Thyroid gland (tissue), 4 donors: ENCODE results near the gene UBE2Q2. TPM values are rescaled to one million over a fixed set of nuclear protein-coding genes. Genes with fewer than 3 reads are reported as not detected.
"Not testable (repeated sequence)": the region's sequence is repeated elsewhere in the genome, so short reads cannot be mapped to it uniquely, and the experiment has no call there.

Source experiments
- DNase-seq, 2 donors: peaks; one replicate each; pipeline ENCODE4 v3.0.0-alpha.2; 2019
- H3K27ac ChIP-seq, 3 donors: fragments of 200-600 bp; sonication (generic); 1 replicate in 2 of 3; 2 replicates in 1 of 3; pipeline ENCODE4 v1.5.1; 2016 to 2019; ENCODE audit warnings: mild to moderate bottlenecking in 1 of 3, moderate library complexity in 1 of 3
- H3K27me3 ChIP-seq: fragments of 200-600 bp; sonication (generic); one replicate; pipeline ENCODE4 v1.5.1; 2019
- H3K36me3 ChIP-seq, 2 donors: fragments of 200-600 bp; sonication (generic); one replicate each; pipeline ENCODE4 v1.5.1; 2016 to 2019
- H3K4me1 ChIP-seq, 2 donors: fragments of 200-600 bp; sonication (generic); one replicate each; pipeline ENCODE4 v1.5.1; 2017 to 2019
- H3K4me3 ChIP-seq, 3 donors: fragments of 200-600 bp; sonication (generic); replicated peaks in 1 of 3; 1 replicate in 2 of 3; 2 replicates in 1 of 3; pipeline ENCODE4 v1.5.1; 2016; ENCODE audit warnings: mild to moderate bottlenecking in 1 of 3
- H3K9me3 ChIP-seq: fragments of 200-600 bp; sonication (generic); one replicate; pipeline ENCODE4 v1.5.1; 2017
- CTCF ChIP-seq, 6 experiments: fragments of 200-600 bp in 3 of 6; fragments of 450-650 bp in 3 of 6; sonication (generic) in 3 of 6; IDR thresholded peaks; one replicate each; pipeline ENCODE4 v1.5.1; 2016 to 2019; ENCODE audit warnings: antibody characterized with exemption in 6 of 6, mild to moderate bottlenecking in 2 of 6, inconsistent platforms in 1 of 6, moderate library complexity in 1 of 6
- POLR2A ChIP-seq, 2 donors: fragments of 450-650 bp; IDR thresholded peaks; one replicate each; pipeline ENCODE4 v1.6.1; 2017; ENCODE audit warnings: antibody characterized with exemption in 2 of 2, mild to moderate bottlenecking in 2 of 2, moderate library complexity in 1 of 2
- WGBS, 2 donors: methylation state at CpG; one replicate each; pipeline ENCODE4 v1.1.5; 2017; 5-methylcytosine and 5-hydroxymethylcytosine counted together
- intact Hi-C: fragments of 100-400 bp; cut with DNase I; formaldehyde crosslinking; loops from one replicate; pipeline ENCODE4 v1.15.1; 2023
- total RNA-seq, 4 donors: library from RNA; depleted of rRNA; stranded (reverse); fragments of >200 nt; gene quantifications; one replicate each; pipeline ENCODE4 v1.2.3, GENCODE V29; 2016

UBE2Q2 gene
- 10 to 100 TPM; 35.8 to 52.3 (median 44.9) TPM for total RNA-seq

DNA sequence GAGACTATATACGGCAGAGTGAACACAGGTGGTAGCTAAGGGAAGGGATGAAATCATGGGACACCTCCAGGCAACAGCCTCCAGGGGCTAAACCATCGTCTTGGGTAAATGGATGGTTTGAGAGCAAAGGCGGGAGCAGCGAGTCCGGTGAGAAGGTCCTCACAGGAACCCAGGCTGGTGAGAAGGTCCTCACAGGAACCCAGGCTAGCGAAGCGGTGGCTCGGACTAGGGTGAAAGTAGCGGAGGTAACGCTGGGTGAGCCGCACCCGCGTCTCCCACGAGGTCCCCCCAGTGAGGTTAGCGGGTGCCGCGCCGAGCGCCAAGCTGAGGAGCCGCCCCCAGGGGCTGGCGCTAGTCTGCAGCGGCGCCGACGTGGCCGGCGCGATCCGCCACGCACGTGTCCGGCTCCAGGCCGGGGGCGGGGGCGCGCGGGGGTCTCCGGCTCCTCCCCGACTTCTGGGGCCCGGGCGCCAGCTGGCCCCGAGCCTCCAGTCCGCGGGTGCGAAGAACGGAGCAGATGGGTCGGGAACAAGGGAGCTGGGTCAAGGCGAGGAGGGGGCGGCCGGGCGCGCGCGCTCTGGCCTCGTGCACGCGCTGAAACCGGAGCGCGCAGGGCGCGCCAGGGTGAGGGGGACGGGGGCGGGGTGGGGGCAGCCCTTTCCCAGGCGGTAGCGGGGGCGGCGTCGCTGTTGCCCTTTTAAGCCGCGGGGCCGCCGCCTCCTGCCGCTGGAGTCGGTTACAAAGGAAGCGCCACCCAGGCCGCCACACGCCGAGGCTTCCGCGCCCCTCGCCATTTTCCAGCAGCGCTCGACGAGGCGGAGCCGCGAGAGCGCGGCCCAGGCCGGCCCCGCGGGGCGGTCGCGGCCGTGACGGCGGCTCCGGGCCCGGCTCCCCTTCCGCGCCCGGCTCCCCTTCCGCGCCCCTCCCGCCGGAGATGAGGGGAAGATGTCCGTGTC, at the start of gene UBE2Q2:
TSS of gene UBE2Q2 (plus strand) at position 726 of the 956 bp plus-strand sequence. CDS start at position 946, 220 bp downstream.
- H3K4me1 ChIP-seq, result peaks cover 14 to 22% of the 10 kb centered on the region in 2 donors
- H3K9me3 ChIP-seq, result no peaks in the 10 kb centered on the region
- peak within 1 kb of the TSS; percentile 81 to 94 (median 87) for H3K27ac ChIP-seq
- 2 to 7% methylated on average over 8 to 27 of the region's 109 CpGs for WGBS, 2 donors
- intact Hi-C loops, result no loop called here
- DNase-seq, result peak; percentile 67 to 69
- H3K27me3 ChIP-seq, result no peaks in the 10 kb centered on the region
- TF ChIP-seq POLR2A (IDR thresholded peaks at IDR 0.05) (peak in 1 of 2 donors; percentile 51), CTCF (IDR thresholded peaks at IDR 0.05) (no peak)
- peak within 1 kb of the TSS; percentile 46 to 98 (median 86) for H3K4me3 ChIP-seq
- H3K36me3 ChIP-seq, result no peaks in the 10 kb centered on the region

GRCh38 chr15:75796321-75796720, 46.9 kb upstream of the UBE2Q2 start:
- intact Hi-C loops, result no loop called here
- DNase-seq, result no peak

GRCh38 chr15:75797146-75797545, 46.1 kb upstream of the UBE2Q2 start:
- H3K27me3 ChIP-seq, H3K36me3 ChIP-seq, H3K27ac ChIP-seq, DNase-seq, H3K4me3 ChIP-seq, H3K9me3 ChIP-seq, H3K4me1 ChIP-seq, intact Hi-C loops: not testable (repeated sequence)
- 80 to 100% methylated on average over 1 of the region's 1 CpG for WGBS, 2 donors

More at GRCh38 chr15:75796321-75796720, 46.9 kb upstream of the UBE2Q2 start:
- Histone ChIP-seq H3K9me3 (no peaks in the 10 kb centered on the region), H3K36me3 (no peaks in the 10 kb centered on the region), H3K4me1 (no peaks in the 10 kb centered on the region), H3K27me3 (no peaks in the 10 kb centered on the region), H3K27ac (no peak overlapping the region), H3K4me3 (no peak overlapping the region)
- TF ChIP-seq POLR2A (IDR thresholded peaks at IDR 0.05) (no peak), CTCF (IDR thresholded peaks at IDR 0.05) (no peak)
- WGBS, 2 donors, result 86 to 98% methylated on average over 2 of the region's 2 CpGs

GRCh38 chr15:75799190-75799589, 44.1 kb upstream of the UBE2Q2 start:
- no peak for TF ChIP-seq CTCF (IDR thresholded peaks at IDR 0.05)
- no peak for TF ChIP-seq POLR2A (IDR thresholded peaks at IDR 0.05)
- H3K36me3 ChIP-seq, result no peaks in the 10 kb centered on the region
- intact Hi-C loops, result no loop called here
- H3K27me3 ChIP-seq, result no peaks in the 10 kb centered on the region
- H3K4me1 ChIP-seq, result no peaks in the 10 kb centered on the region
- DNase-seq, result no peak
- H3K27ac ChIP-seq, result no peak overlapping the region
- H3K4me3 ChIP-seq, result no peak overlapping the region
- no peaks in the 10 kb centered on the region for H3K9me3 ChIP-seq

DNA sequence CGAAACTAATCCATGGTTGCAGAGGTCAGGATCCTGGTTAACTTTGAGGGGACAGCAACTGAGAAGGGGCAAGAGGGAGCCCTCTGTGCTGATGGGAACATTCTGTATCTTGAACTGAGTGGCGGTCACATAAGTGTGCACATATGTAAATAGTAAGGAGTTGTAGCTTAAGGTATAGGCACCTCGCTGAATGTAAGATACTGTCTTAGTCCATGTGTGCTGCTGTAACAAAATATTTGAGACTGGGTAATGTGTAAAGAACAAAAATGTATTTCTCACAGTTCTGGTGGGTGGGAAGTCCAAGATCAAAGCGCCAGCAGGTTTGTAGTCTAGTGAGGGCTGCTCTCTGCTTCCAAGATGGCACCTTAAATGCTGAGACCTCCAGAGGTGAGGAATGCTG, 42.8 kb upstream of the UBE2Q2 start:
- H3K4me1 ChIP-seq, H3K36me3 ChIP-seq, DNase-seq, H3K9me3 ChIP-seq, H3K27ac ChIP-seq, H3K27me3 ChIP-seq, H3K4me3 ChIP-seq: not testable (repeated sequence)
- intact Hi-C loops, result loop anchor here (5.0 to 10.0 kb wide), 2 partner anchors 76 to 113 kb away; a partner anchor contains a TSS
- 90 to 91% methylated on average over 4 of the region's 4 CpGs for WGBS, 2 donors
